Fibroblast of the aortic adventitia (primary cell): ENCODE data around the gene CDC42EP3. TPM values are rescaled to one million over a fixed set of nuclear protein-coding genes. Genes with fewer than 3 reads are reported as not detected.
A peak's percentile ranks its signal among the peaks of the same experiment; 100 is the strongest.

ENCODE experiments used
- DNase-seq: peaks from one replicate; pipeline ENCODE4 v3.0.0-alpha.2; 2010; ENCODE audit warnings: low read depth
- H3K4me3 ChIP-seq: 2 replicates; pipeline ENCODE4 v1.5.1; 2011; ENCODE audit warnings: low read depth, mild to moderate bottlenecking, control low read depth, low read length, moderate library complexity
- CTCF ChIP-seq: IDR thresholded peaks from 2 replicates; pipeline ENCODE4 v1.5.1; 2011; ENCODE audit warnings: mild to moderate bottlenecking, low read length, control low read depth, inconsistent platforms; ENCODE audit not compliant: insufficient read depth
- total RNA-seq: library from RNA; depleted of rRNA; stranded (reverse); fragments of >200 nt; gene quantifications from 2 replicates; pipeline ENCODE4 v1.2.3, GENCODE V29; 2012; ENCODE audit warnings: low replicate concordance

Gene CDC42EP3
- total RNA-seq, 1 donor: 34.7 TPM

GRCh38 chr2:37676274-37676673, 4.8 kb upstream of the CDC42EP3 start:
- H3K4me3 ChIP-seq: no peak overlapping the region
- DNase-seq: peak; percentile 50
- no peak for TF ChIP-seq CTCF

GRCh38 chr2:37674946-37675345, 3.5 kb upstream of the CDC42EP3 start:
- no peak overlapping the region for H3K4me3 ChIP-seq
- TF ChIP-seq CTCF: no peak
- no peak for DNase-seq

GRCh38 chr2:37672870-37673184, 1.4 kb upstream of the CDC42EP3 start:
- peak; percentile 48 for DNase-seq
- peak overlapping the region; percentile 92 for H3K4me3 ChIP-seq
- no peak for TF ChIP-seq CTCF

- peak; percentile 83 for DNase-seq
- TF ChIP-seq CTCF: no peak
Observed at GRCh38 chr2:37672104-37672869, 845 bp upstream of the CDC42EP3 start.

GRCh38 chr2:37671816-37672103, 318 bp upstream of the CDC42EP3 start:
- no peak for DNase-seq
- TF ChIP-seq CTCF: no peak
- peak overlapping the region; percentile 92 for H3K4me3 ChIP-seq

More at GRCh38 chr2:37672104-37672869, 845 bp upstream of the CDC42EP3 start:
- peak overlapping the region; percentile 92 for H3K4me3 ChIP-seq

- DNase-seq: peak; percentile 43
- TF ChIP-seq CTCF: no peak
- H3K4me3 ChIP-seq: peak overlapping the region; percentile 92
Observed at GRCh38 chr2:37670378-37671008, 949 bp downstream of the CDC42EP3 start.
